Measurements from ENCODE around the gene NEDD9.

The NEDD9 gene

GRCh38 chr6:11270030-11271027 lies 37.9 kb upstream of the NEDD9 start:
- H3K27me3 Mint-ChIP-seq, result no peaks in the 10 kb centered on the region
- no peak overlapping the region for H3K27ac Mint-ChIP-seq
- H3K4me1 Mint-ChIP-seq, result peaks cover 17 to 23% of the 10 kb centered on the region in 2 donors
- no peak for DNase-seq
- no peak for ATAC-seq (replicated peaks)
- H3K4me3 Mint-ChIP-seq, result no peak overlapping the region
- H3K9me3 Mint-ChIP-seq, result no peaks in the 10 kb centered on the region
- peaks cover 20 to 40% of the 10 kb centered on the region in 2 donors for H3K36me3 Mint-ChIP-seq

GRCh38 chr6:11268978-11269377 lies 36.5 kb upstream of the NEDD9 start:
- Mint-ChIP-seq H3K9me3 (no peaks in the 10 kb centered on the region), H3K4me3 (no peak overlapping the region), H3K27me3 (no peaks in the 10 kb centered on the region), H3K27ac (peak overlapping the region; percentile 37), H3K4me1 (peaks cover 14 to 20% of the 10 kb centered on the region in 2 donors), H3K36me3 (peaks cover 20 to 43% of the 10 kb centered on the region in 2 donors)
- ATAC-seq (replicated peaks), result no peak
- no peak for DNase-seq

GRCh38 chr6:11266926-11267325 lies 34.5 kb upstream of the NEDD9 start:
- DNase-seq (no peak), ATAC-seq (replicated peaks) (no peak)
- Mint-ChIP-seq H3K4me1 (peaks cover 17 to 31% of the 10 kb centered on the region in 2 donors), H3K27me3 (no peaks in the 10 kb centered on the region), H3K36me3 (peaks cover 13 to 27% of the 10 kb centered on the region in 2 donors), H3K27ac (no peak overlapping the region), H3K4me3 (no peak overlapping the region), H3K9me3 (no peaks in the 10 kb centered on the region)

GRCh38 chr6:11265932-11266331 lies 33.5 kb upstream of the NEDD9 start:
- Mint-ChIP-seq H3K36me3 (peaks cover 12 to 22% of the 10 kb centered on the region in 2 donors), H3K4me1 (peaks cover 19 to 31% of the 10 kb centered on the region in 2 donors), H3K27ac (no peak overlapping the region), H3K27me3 (no peaks in the 10 kb centered on the region), H3K4me3 (no peak overlapping the region), H3K9me3 (no peaks in the 10 kb centered on the region)
- ATAC-seq (replicated peaks), result no peak
- no peak for DNase-seq

- Mint-ChIP-seq H3K4me3 (peak overlapping the region; percentile 35 to 36), H3K9me3 (no peaks in the 10 kb centered on the region), H3K4me1 (peaks cover 16 to 21% of the 10 kb centered on the region in 2 donors), H3K36me3 (peaks cover 13 to 19% of the 10 kb centered on the region in 2 donors), H3K27me3 (no peaks in the 10 kb centered on the region), H3K27ac (peak overlapping the region; percentile 83)
- ATAC-seq (replicated peaks) (peak in 1 of 2 donors; percentile 70), DNase-seq (no peak)
Observed at GRCh38 chr6:11264100-11264499, 31.6 kb upstream of the NEDD9 start.

GRCh38 chr6:11263291-11263775 lies 30.9 kb upstream of the NEDD9 start:
- no peaks in the 10 kb centered on the region for H3K27me3 Mint-ChIP-seq
- no peak overlapping the region for H3K4me3 Mint-ChIP-seq
- DNase-seq (no peak), ATAC-seq (replicated peaks) (no peak)
- no peaks in the 10 kb centered on the region for H3K9me3 Mint-ChIP-seq
- H3K36me3 Mint-ChIP-seq, result peaks cover 13 to 17% of the 10 kb centered on the region in 2 donors
- H3K4me1 Mint-ChIP-seq, result peaks cover 21 to 29% of the 10 kb centered on the region in 2 donors
- H3K27ac Mint-ChIP-seq, result no peak overlapping the region

- Mint-ChIP-seq H3K9me3 (no peaks in the 10 kb centered on the region), H3K4me3 (no peak overlapping the region), H3K27ac (no peak overlapping the region), H3K27me3 (no peaks in the 10 kb centered on the region), H3K4me1 (peaks cover 23 to 40% of the 10 kb centered on the region in 2 donors), H3K36me3 (peaks cover 14 to 24% of the 10 kb centered on the region in 2 donors)
- ATAC-seq (replicated peaks) (no peak), DNase-seq (no peak)
Observed at GRCh38 chr6:11262242-11262641, 29.8 kb upstream of the NEDD9 start.

- ATAC-seq (replicated peaks) (no peak), DNase-seq (no peak)
- H3K4me3 Mint-ChIP-seq, result no peak overlapping the region
- no peak overlapping the region for H3K27ac Mint-ChIP-seq
- H3K4me1 Mint-ChIP-seq, result peaks cover 23 to 41% of the 10 kb centered on the region in 2 donors
- H3K36me3 Mint-ChIP-seq, result peaks cover 16 to 27% of the 10 kb centered on the region in 2 donors
- H3K27me3 Mint-ChIP-seq, result no peaks in the 10 kb centered on the region
- no peaks in the 10 kb centered on the region for H3K9me3 Mint-ChIP-seq
Observed at GRCh38 chr6:11260249-11261038, 28.0 kb upstream of the NEDD9 start.

- H3K27me3 Mint-ChIP-seq, result no peaks in the 10 kb centered on the region
- peaks cover 21 to 36% of the 10 kb centered on the region in 2 donors for H3K4me1 Mint-ChIP-seq
- no peaks in the 10 kb centered on the region for H3K9me3 Mint-ChIP-seq
- H3K27ac Mint-ChIP-seq, result peak overlapping the region; percentile 68
- DNase-seq (no peak), ATAC-seq (replicated peaks) (peak; percentile 39 to 73)
- no peak overlapping the region for H3K4me3 Mint-ChIP-seq
- H3K36me3 Mint-ChIP-seq, result peaks cover 14 to 26% of the 10 kb centered on the region in 2 donors
Observed at GRCh38 chr6:11258260-11259237, 26.1 kb upstream of the NEDD9 start.

GRCh38 chr6:11255610-11256009 lies 23.1 kb upstream of the NEDD9 start:
- peak overlapping the region; percentile 63 for H3K27ac Mint-ChIP-seq
- H3K4me1 Mint-ChIP-seq, result peaks cover 19 to 38% of the 10 kb centered on the region in 2 donors
- DNase-seq (no peak), ATAC-seq (replicated peaks) (no peak)
- no peaks in the 10 kb centered on the region for H3K9me3 Mint-ChIP-seq
- peaks cover 20 to 40% of the 10 kb centered on the region in 2 donors for H3K36me3 Mint-ChIP-seq
- H3K27me3 Mint-ChIP-seq, result no peaks in the 10 kb centered on the region
- H3K4me3 Mint-ChIP-seq, result no peak overlapping the region

- DNase-seq (no peak), ATAC-seq (replicated peaks) (no peak)
- H3K36me3 Mint-ChIP-seq, result peaks cover 34 to 55% of the 10 kb centered on the region in 2 donors
- H3K4me3 Mint-ChIP-seq, result no peak overlapping the region
- H3K27ac Mint-ChIP-seq, result no peak overlapping the region
- H3K27me3 Mint-ChIP-seq, result no peaks in the 10 kb centered on the region
- peaks cover 15 to 32% of the 10 kb centered on the region in 2 donors for H3K4me1 Mint-ChIP-seq
- H3K9me3 Mint-ChIP-seq, result peaks cover 3% of the 10 kb centered on the region in 2 donors
Observed at GRCh38 chr6:11253594-11253993, 21.1 kb upstream of the NEDD9 start.

GRCh38 chr6:11251553-11252360 lies 19.3 kb upstream of the NEDD9 start:
- ATAC-seq (replicated peaks), result no peak
- Mint-ChIP-seq H3K36me3 (peaks cover 44 to 58% of the 10 kb centered on the region in 2 donors), H3K27me3 (no peaks in the 10 kb centered on the region), H3K4me3 (no peak overlapping the region), H3K9me3 (peaks cover 3% of the 10 kb centered on the region in 2 donors), H3K27ac (no peak overlapping the region), H3K4me1 (peaks cover 16 to 17% of the 10 kb centered on the region in 2 donors)
- DNase-seq, result no peak

- Mint-ChIP-seq H3K9me3 (peaks cover 3% of the 10 kb centered on the region in 2 donors), H3K36me3 (peaks cover 40 to 53% of the 10 kb centered on the region in 2 donors), H3K27me3 (no peaks in the 10 kb centered on the region), H3K27ac (peak overlapping the region; percentile 37), H3K4me3 (no peak overlapping the region), H3K4me1 (peaks cover 13 to 16% of the 10 kb centered on the region in 2 donors)
- ATAC-seq (replicated peaks), result no peak
- no peak for DNase-seq
Observed at GRCh38 chr6:11250108-11250507, 17.6 kb upstream of the NEDD9 start.
